ENCODE measurements around the gene LURAP1L. TPM values are rescaled to one million over a fixed set of nuclear protein-coding genes. Genes with fewer than 3 reads are reported as not detected.
"Not testable (repeated sequence)": the region's sequence is repeated elsewhere in the genome, so short reads cannot be mapped to it uniquely, and the experiment has no call there.

The LURAP1L gene
- total RNA-seq, 1 donor from 2014 or later = not detected

- intact Hi-C loops (cut with micrococcal nuclease) = no loop called here
These were observed 81.8 kb downstream of the LURAP1L start for GRCh38 chr9:12856603-12857002.

GRCh38 chr9:12859704-12860251 is 85.0 kb downstream of the LURAP1L start:
- intact Hi-C loops (cut with micrococcal nuclease) = no loop called here

GRCh38 chr9:12860998-12861397 is 86.2 kb downstream of the LURAP1L start:
- intact Hi-C loops (cut with micrococcal nuclease) = no loop called here

- intact Hi-C loops (cut with micrococcal nuclease) = no loop called here
These were observed 88.0 kb downstream of the LURAP1L start for GRCh38 chr9:12862611-12863410.

GRCh38 chr9:12863618-12864017 is 88.8 kb downstream of the LURAP1L start:
- intact Hi-C loops (cut with micrococcal nuclease) = no loop called here

- intact Hi-C loops (cut with micrococcal nuclease) = not testable (repeated sequence)
These were observed 90.6 kb downstream of the LURAP1L start for GRCh38 chr9:12865380-12865779.

Other genes starting within 250 kb of the LURAP1L start
- gene TYRP1, start 81.6 kb upstream of the LURAP1L start, total RNA-seq = not detected in 2 replicates

Measured in T-helper 2 cell treated with Interferon-gamma antibody and Interleukin-4, amounts not matched to agents 100 ng/mL and 5 ng/mL, for 36 hours (primary cell).